IPS-15b (cell line): ENCODE results near the gene SCUBE1.
A peak's percentile ranks its signal among the peaks of the same experiment; 100 is the strongest.

Source experiments
- H3K27me3 ChIP-seq: one replicate; pipeline ENCODE4 v1.6.1; 2013; ENCODE audit warnings: low read length; ENCODE audit not compliant: control insufficient read depth, insufficient read depth
- H3K36me3 ChIP-seq: one replicate; pipeline ENCODE4 v1.6.1; 2013; ENCODE audit warnings: low read length; ENCODE audit not compliant: control insufficient read depth, insufficient read depth
- H3K4me1 ChIP-seq: one replicate; pipeline ENCODE4 v1.6.1; 2013; ENCODE audit warnings: mild to moderate bottlenecking, low read length; ENCODE audit not compliant: control insufficient read depth, insufficient read depth
- H3K4me3 ChIP-seq: one replicate; pipeline ENCODE4 v1.5.1; 2013; ENCODE audit warnings: low read depth, low read length
- H3K9ac ChIP-seq: one replicate; pipeline ENCODE4 v1.6.1; 2013; ENCODE audit warnings: low read depth, mild to moderate bottlenecking, low read length
- H3K9me3 ChIP-seq: one replicate; pipeline ENCODE4 v1.6.1; 2013; ENCODE audit warnings: mild to moderate bottlenecking, low read length; ENCODE audit not compliant: control insufficient read depth, insufficient read depth

SCUBE1 gene

DNA sequence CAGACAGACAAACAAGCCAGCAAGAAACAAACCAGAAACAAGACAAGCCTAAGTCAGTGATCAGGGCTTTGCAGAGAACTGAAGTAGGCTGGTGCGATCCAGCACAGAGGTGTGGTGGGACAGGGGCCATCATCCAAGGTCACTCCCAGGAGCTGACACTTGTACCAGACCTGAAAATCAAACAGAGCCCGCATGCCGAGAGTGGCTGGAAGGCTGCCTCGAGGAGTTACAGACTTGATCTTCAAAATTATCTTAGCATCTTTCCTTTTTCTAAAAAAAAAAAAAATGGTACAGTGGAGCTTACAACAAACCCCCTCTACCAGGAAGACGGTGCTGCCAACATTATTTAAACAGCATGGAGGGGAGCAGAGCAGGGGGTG, 8.8 kb upstream of the SCUBE1 start:
- H3K9me3 ChIP-seq = no peaks in the 10 kb centered on the region
- H3K9ac ChIP-seq = no peak overlapping the region
- H3K27me3 ChIP-seq = no peaks in the 10 kb centered on the region
- no peak overlapping the region for H3K4me3 ChIP-seq
- no peaks in the 10 kb centered on the region for H3K36me3 ChIP-seq
- no peaks in the 10 kb centered on the region for H3K4me1 ChIP-seq

DNA sequence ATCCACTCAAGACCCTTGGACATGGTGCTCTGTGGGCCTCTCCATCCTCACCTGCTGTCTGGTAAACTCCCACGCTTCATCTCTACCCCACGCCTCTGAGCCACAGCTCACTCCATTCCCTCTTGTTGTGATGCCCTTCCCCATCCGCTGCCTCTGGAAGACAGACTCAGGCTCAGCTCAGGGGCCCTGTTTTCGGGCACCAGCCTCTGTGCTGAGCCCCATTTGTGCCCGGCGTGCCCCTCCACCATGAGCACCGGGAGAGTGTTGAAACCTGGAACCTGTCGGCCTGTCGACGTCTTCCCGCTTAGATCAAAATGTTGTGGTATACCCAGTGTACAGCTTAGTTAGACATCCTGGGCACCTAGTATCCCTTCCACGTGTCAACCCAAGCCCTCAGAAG, 6.5 kb upstream of the SCUBE1 start:
- Histone ChIP-seq H3K9ac (no peak overlapping the region), H3K27me3 (peaks cover 13% of the 10 kb centered on the region), H3K4me1 (no peaks in the 10 kb centered on the region), H3K36me3 (no peaks in the 10 kb centered on the region), H3K9me3 (no peaks in the 10 kb centered on the region), H3K4me3 (no peak overlapping the region)

DNA sequence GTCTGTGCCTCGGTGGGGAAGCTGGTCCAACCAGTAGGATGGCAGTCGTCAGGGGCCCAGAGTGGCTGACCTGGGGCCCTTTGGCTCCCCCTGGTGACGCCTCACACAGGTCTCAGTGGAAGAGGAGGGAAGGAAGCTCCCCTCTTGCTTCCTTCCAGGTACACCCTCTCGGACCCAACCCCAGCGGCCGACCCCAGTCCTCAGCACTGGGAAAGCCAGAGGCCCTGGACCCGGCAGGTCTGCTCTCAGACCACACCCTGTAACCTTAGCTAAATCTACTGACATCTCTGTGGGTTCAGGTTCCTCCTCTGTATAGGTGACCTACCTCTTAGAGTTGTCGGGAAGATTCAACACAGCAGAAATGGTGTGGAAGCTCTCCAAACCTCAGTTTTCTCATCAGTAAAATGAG, 3.4 kb upstream of the SCUBE1 start:
- Histone ChIP-seq H3K4me1 (no peaks in the 10 kb centered on the region), H3K27me3 (peaks cover 33% of the 10 kb centered on the region), H3K36me3 (no peaks in the 10 kb centered on the region), H3K4me3 (no peak overlapping the region), H3K9me3 (no peaks in the 10 kb centered on the region), H3K9ac (no peak overlapping the region)

GRCh38 chr22:43345761-43346301, 2.7 kb upstream of the SCUBE1 start:
- no peaks in the 10 kb centered on the region for H3K4me1 ChIP-seq
- H3K9ac ChIP-seq = no peak overlapping the region

GRCh38 chr22:43345356-43345755, 2.2 kb upstream of the SCUBE1 start:
- H3K27me3 ChIP-seq = peaks cover 44% of the 10 kb centered on the region
- no peaks in the 10 kb centered on the region for H3K9me3 ChIP-seq
- H3K4me3 ChIP-seq = no peak overlapping the region
- H3K9ac ChIP-seq = no peak overlapping the region
- H3K4me1 ChIP-seq = no peaks in the 10 kb centered on the region
- H3K36me3 ChIP-seq = no peaks in the 10 kb centered on the region

More at GRCh38 chr22:43345761-43346301, 2.7 kb upstream of the SCUBE1 start:
- Histone ChIP-seq H3K4me3 (no peak overlapping the region), H3K9me3 (no peaks in the 10 kb centered on the region), H3K27me3 (peaks cover 39% of the 10 kb centered on the region), H3K36me3 (no peaks in the 10 kb centered on the region)

DNA sequence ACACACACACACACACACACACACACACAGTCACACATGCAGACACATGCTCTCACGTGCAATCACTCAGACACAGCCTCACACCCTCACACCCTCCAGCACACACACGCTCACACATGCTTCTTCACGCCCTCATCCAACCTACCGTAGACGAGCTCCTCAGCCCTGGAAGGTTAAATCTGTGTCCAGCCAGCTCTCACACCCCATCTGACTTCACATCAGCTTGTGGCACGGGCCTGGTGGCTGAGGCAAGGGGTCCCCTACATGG, 1.3 kb upstream of the SCUBE1 start:
- Histone ChIP-seq H3K9me3 (no peaks in the 10 kb centered on the region), H3K36me3 (no peaks in the 10 kb centered on the region), H3K9ac (no peak overlapping the region), H3K27me3 (peaks cover 48% of the 10 kb centered on the region), H3K4me3 (peak overlapping the region; percentile 62), H3K4me1 (no peaks in the 10 kb centered on the region)

DNA sequence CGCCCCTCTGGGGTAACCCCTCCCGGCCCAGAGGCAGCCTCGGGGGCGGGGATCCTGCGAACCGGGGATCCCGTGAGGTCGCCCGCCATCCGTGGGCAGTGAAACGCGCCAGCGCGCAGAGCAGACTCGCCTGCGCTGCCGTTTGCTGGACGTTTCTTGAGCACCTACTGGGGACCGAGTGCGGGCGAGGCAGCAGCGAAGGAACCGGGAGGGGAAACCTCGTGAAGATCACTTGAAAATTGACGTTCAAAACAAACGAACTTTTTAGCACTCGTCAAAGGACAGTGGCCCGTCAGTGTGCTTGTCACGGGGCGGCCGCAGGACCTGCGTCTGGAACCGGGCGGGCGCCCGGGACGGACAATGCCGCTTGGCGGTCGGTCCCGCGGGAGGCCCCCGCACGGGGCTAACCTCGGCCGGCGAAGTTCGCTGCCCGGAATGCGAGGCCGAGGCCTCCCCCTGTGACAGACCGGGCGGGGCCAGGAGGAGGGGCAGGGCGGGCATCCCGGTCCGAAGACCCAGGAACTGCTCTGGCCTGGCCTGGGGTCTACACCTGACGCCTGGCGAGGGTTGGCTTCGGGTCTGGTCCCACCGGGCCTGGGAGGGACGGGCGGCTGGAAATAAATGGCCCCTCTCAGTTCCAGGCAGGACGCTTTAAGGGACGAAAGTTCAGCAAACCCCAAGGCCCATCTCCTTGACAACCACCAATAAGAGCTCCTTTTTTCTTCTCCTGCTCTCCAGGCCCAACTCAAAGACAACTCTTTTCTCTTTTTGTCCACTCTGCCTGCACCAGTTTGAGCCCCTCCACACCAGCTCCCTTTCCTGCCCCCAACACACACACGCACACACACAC, 723 bp upstream of the SCUBE1 start:
- no peaks in the 10 kb centered on the region for H3K36me3 ChIP-seq
- peaks cover 48% of the 10 kb centered on the region for H3K27me3 ChIP-seq
- peak overlapping the region; percentile 62 for H3K4me3 ChIP-seq
- no peaks in the 10 kb centered on the region for H3K9me3 ChIP-seq
- H3K4me1 ChIP-seq = no peaks in the 10 kb centered on the region
- H3K9ac ChIP-seq = no peak overlapping the region

GRCh38 chr22:43342347-43343261, 568 bp downstream of the SCUBE1 start:
- Histone ChIP-seq H3K9ac (no peak overlapping the region), H3K36me3 (no peaks in the 10 kb centered on the region), H3K4me3 (peak overlapping the region; percentile 53), H3K27me3 (peaks cover 48% of the 10 kb centered on the region), H3K4me1 (no peaks in the 10 kb centered on the region), H3K9me3 (no peaks in the 10 kb centered on the region)

DNA sequence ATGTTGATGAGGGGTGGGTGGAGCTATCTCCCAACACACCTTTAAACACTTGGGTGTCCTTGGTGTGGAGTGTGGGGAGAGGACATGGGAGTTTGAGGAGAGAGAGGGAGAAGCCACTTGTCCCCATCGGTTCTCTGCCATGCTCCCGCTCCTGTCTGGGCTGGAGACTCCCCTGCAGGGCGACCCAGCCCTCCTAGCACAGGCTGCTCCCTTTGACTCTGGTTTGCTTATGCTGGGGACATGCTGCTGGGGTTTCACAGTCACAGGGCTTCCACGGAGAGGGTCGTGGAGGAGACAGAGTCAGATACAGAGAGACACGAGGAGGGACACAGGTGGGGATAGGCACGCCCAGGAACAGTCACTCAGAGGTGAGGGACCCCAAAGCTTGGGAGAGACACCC, 1.6 kb downstream of the SCUBE1 start:
- no peaks in the 10 kb centered on the region for H3K9me3 ChIP-seq
- H3K4me1 ChIP-seq = no peaks in the 10 kb centered on the region
- peaks cover 48% of the 10 kb centered on the region for H3K27me3 ChIP-seq
- H3K4me3 ChIP-seq = peak overlapping the region; percentile 37
- no peak overlapping the region for H3K9ac ChIP-seq
- no peaks in the 10 kb centered on the region for H3K36me3 ChIP-seq

- Histone ChIP-seq H3K9ac (no peak overlapping the region), H3K9me3 (no peaks in the 10 kb centered on the region), H3K4me1 (no peaks in the 10 kb centered on the region), H3K4me3 (no peak overlapping the region), H3K36me3 (no peaks in the 10 kb centered on the region), H3K27me3 (peaks cover 28% of the 10 kb centered on the region)
Measured at GRCh38 chr22:43338766-43339345, 4.3 kb downstream of the SCUBE1 start.

GRCh38 chr22:43337946-43338345, 5.2 kb downstream of the SCUBE1 start:
- Histone ChIP-seq H3K4me1 (no peaks in the 10 kb centered on the region), H3K9me3 (no peaks in the 10 kb centered on the region), H3K9ac (no peak overlapping the region), H3K36me3 (no peaks in the 10 kb centered on the region), H3K4me3 (no peak overlapping the region), H3K27me3 (peaks cover 25% of the 10 kb centered on the region)
